HEK293T (cell line): Measurements from ENCODE around the gene TPRG1.

Experiments used
- CTCF ChIA-PET: fragments of 350-600 bp; formaldehyde crosslinking; extraction: SDS; loops from one replicate; lab custom pipeline; 2021; ENCODE audit warnings: antibody characterized with exemption, inconsistent platforms; lab: Yijun Ruan, JAX
- POLR2A ChIA-PET: fragments of 350-600 bp; formaldehyde crosslinking; extraction: SDS; loops from one replicate; lab custom pipeline; 2020; ENCODE audit warnings: antibody characterized with exemption, inconsistent platforms; lab: Yijun Ruan, JAX
- DNase-seq: peaks from one replicate; pipeline ENCODE4 v3.0.0; 2012; ENCODE audit warnings: mixed read lengths; ENCODE audit errors: extremely low spot score
- ARNT ChIP-seq: fragments of 450-650 bp; IDR thresholded peaks from 2 replicates; pipeline ENCODE4 v1.6.1; 2017; ENCODE audit warnings: mild to moderate bottlenecking
- BHLHE40 ChIP-seq: fragments of 450-650 bp; IDR thresholded peaks from 2 replicates; pipeline ENCODE4 v1.6.1; 2016; ENCODE audit warnings: mild to moderate bottlenecking, moderate library complexity, borderline replicate concordance
- CTBP1 ChIP-seq: fragments of 450-650 bp; IDR thresholded peaks from 2 replicates; pipeline ENCODE4 v1.6.1; 2016; ENCODE audit warnings: borderline replicate concordance
- ELF4 ChIP-seq: fragments of 450-650 bp; IDR thresholded peaks from 2 replicates; pipeline ENCODE4 v1.6.1; 2017; ENCODE audit warnings: antibody characterized with exemption
- FOXA1 ChIP-seq: fragments of 450-650 bp; IDR thresholded peaks from 2 replicates; pipeline ENCODE4 v1.6.1; 2016; ENCODE audit warnings: mild to moderate bottlenecking
- FOXK2 ChIP-seq: fragments of 450-650 bp; IDR thresholded peaks from 2 replicates; pipeline ENCODE4 v1.6.1; 2016; ENCODE audit warnings: mild to moderate bottlenecking
- FOXM1 ChIP-seq: fragments of 450-650 bp; IDR thresholded peaks from 2 replicates; pipeline ENCODE4 v1.6.1; 2017; ENCODE audit warnings: mild to moderate bottlenecking, borderline replicate concordance
- HDGF ChIP-seq: fragments of 450-650 bp; IDR thresholded peaks from 2 replicates; pipeline ENCODE4 v1.6.1; 2017; ENCODE audit warnings: antibody characterized with exemption, borderline replicate concordance
- L3MBTL2 ChIP-seq: fragments of 450-650 bp; conservative IDR thresholded peaks from 2 replicates; pipeline ENCODE4 v1.6.1; 2016; ENCODE audit warnings: mild to moderate bottlenecking
- LEF1 ChIP-seq: fragments of 450-650 bp; IDR thresholded peaks from 2 replicates; pipeline ENCODE4 v1.6.1; 2017; ENCODE audit warnings: mild to moderate bottlenecking, borderline replicate concordance
- NFRKB ChIP-seq: fragments of 450-650 bp; IDR thresholded peaks from 2 replicates; pipeline ENCODE4 v1.6.1; 2016; ENCODE audit warnings: mild to moderate bottlenecking, moderate library complexity
- PKNOX1 ChIP-seq: fragments of 450-650 bp; IDR thresholded peaks from 2 replicates; pipeline ENCODE4 v1.6.1; 2016
- SP1 ChIP-seq: fragments of 450-650 bp; IDR thresholded peaks from 2 replicates; pipeline ENCODE4 v1.6.1; 2017
- SUZ12 ChIP-seq: fragments of 450-650 bp; IDR thresholded peaks from 2 replicates; pipeline ENCODE4 v1.6.1; 2016; ENCODE audit warnings: mild to moderate bottlenecking
- TARDBP ChIP-seq: fragments of 450-650 bp; IDR thresholded peaks from 2 replicates; pipeline ENCODE4 v1.6.1; 2016
- ZNF384 ChIP-seq: fragments of 450-650 bp; IDR thresholded peaks from 2 replicates; pipeline ENCODE4 v1.6.1; 2016

TPRG1 gene

GRCh38 chr3:189132839-189133238, 38.9 kb upstream of the TPRG1 start:
- TF ChIP-seq SP1 (no peak), CTBP1 (no peak), HDGF (no peak), BHLHE40 (no peak), NFRKB (no peak), ZNF384 (no peak), FOXM1 (no peak), FOXK2 (no peak), PKNOX1 (no peak), ELF4 (no peak), TARDBP (no peak), ARNT (no peak), LEF1 (no peak)
- CTCF ChIA-PET: no interaction called here
- DNase-seq: no peak
- POLR2A ChIA-PET: no interaction called here

DNA sequence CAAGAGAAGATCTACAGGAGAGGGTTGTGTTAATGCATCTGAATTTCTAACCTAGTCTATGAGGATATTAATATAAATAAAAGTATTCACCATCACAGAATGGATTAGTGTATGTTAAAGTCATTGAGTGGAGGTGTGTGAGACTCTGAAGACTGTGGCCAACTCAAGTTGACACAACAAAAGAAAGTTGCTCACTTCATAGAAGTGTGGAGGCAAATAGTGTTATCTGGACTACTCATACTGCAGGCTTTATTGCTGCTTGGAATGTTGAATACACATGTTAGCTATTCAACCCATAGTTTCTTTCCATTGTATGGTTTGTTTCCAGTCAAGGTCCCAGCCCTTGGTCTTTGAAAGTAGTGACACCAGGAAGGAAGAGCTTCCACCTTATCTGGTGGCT, 38.0 kb upstream of the TPRG1 start:
- TF ChIP-seq FOXK2: no peak
- DNase-seq: no peak
- ChIA-PET POLR2A (no interaction called here), CTCF (no interaction called here)

DNA sequence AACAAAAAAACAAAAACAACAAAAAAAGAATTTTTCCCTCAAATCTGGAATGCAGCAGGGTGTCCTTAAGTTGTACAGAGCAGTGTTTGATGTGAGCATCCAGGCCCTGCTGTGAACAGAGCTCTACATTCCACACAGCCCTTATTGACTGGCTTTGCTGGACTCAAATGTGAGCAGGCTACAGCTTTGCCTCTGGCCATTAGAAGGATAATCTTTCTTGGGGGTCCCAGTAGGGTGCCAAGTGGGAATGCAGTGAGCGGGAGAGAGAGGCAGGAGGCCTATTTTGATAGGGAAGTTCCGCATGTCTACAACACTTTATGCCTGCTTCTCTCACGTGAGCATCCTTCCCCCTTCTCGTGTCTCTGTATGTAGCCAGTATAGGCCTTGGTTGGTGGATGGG, 34.4 kb upstream of the TPRG1 start:
- TF ChIP-seq NFRKB: no peak
- no peak for TF ChIP-seq BHLHE40
- TF ChIP-seq TARDBP: no peak
- TF ChIP-seq ZNF384: no peak
- no peak for TF ChIP-seq FOXM1
- POLR2A ChIA-PET: no interaction called here
- no peak for DNase-seq
- CTCF ChIA-PET: no interaction called here

DNA sequence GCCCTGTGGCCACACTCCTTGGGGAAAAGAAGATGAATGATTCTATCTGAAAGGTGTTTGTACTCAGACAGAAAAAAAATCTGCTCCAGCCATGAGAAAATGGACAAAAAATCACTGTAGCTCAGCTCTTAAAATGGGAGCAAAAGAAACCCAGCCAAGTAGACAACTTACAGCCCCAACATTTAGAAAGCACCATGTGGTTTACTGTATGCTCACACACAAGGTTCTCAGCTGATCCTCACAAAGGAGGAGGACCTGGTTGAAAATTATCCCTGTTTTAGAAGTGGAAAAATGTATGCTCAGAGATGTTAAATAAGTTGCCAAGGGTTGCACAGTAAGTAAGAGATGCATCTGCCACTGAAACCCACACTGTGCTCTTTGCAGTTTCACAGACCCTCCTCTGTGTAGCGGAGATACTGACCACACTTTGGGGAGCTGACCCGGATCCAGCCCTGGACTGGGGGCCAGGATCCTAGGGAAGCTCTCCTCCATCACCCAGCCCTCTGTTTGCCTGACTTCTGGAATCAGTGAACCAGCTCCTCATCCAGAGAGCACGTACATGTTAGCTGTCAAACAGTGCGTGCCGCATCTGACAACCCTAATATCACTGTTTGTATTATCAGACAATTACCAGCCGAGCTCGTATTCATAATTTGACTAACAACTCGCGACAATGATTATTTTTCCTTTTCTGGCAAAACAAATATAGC, 32.7 kb upstream of the TPRG1 start:
- POLR2A ChIA-PET: no interaction called here
- DNase-seq: no peak
- TF ChIP-seq BHLHE40 (no peak), HDGF (no peak), L3MBTL2 (no peak), LEF1 (no peak)
- CTCF ChIA-PET: no interaction called here

GRCh38 chr3:189139611-189139940, 32.2 kb upstream of the TPRG1 start:
- no peak for TF ChIP-seq PKNOX1
- TF ChIP-seq FOXM1: no peak
- no peak for TF ChIP-seq HDGF
- TF ChIP-seq CTBP1: no peak
- no peak for TF ChIP-seq TARDBP
- no peak for TF ChIP-seq ELF4
- no peak for TF ChIP-seq L3MBTL2
- no peak for TF ChIP-seq SUZ12
- no peak for TF ChIP-seq ZNF384
- TF ChIP-seq ARNT: no peak
- TF ChIP-seq BHLHE40: no peak
- no peak for TF ChIP-seq NFRKB
- TF ChIP-seq LEF1: no peak
- TF ChIP-seq SP1: no peak
- TF ChIP-seq FOXA1: no peak
- TF ChIP-seq FOXK2: no peak
- POLR2A ChIA-PET: no interaction called here
- no peak for DNase-seq
- CTCF ChIA-PET: no interaction called here

DNA sequence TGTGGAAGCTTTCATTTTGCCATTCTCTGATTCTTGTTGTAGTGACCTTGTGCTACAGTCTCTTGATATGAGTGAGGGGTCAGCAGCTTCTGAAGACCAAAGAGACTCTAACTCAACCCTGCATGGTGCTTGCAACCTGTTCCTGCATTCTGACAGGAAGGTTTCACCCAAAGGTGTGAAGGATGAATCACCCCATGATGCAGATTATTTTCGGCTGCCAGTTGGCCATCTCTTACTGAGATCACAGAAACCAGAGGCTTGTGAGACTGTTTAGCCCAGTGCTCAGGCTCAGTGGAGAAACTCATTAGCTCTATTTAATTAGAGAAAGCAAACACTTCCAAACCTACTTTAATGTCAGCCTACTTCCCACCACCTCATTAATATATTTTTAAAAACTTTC, 29.2 kb upstream of the TPRG1 start:
- TF ChIP-seq TARDBP (no peak), ZNF384 (no peak), CTBP1 (no peak), FOXM1 (no peak), BHLHE40 (no peak), FOXK2 (no peak), FOXA1 (no peak), LEF1 (no peak), ARNT (no peak), SP1 (no peak), SUZ12 (no peak), L3MBTL2 (no peak), HDGF (no peak), PKNOX1 (no peak), ELF4 (no peak), NFRKB (no peak)
- POLR2A ChIA-PET: no interaction called here
- DNase-seq: no peak
- CTCF ChIA-PET: no interaction called here

GRCh38 chr3:189143321-189143720, 28.4 kb upstream of the TPRG1 start:
- TF ChIP-seq SP1 (no peak), BHLHE40 (no peak), LEF1 (no peak), TARDBP (no peak), NFRKB (no peak), FOXA1 (no peak), L3MBTL2 (no peak), ARNT (no peak), PKNOX1 (no peak), ELF4 (no peak), CTBP1 (no peak), FOXK2 (no peak), ZNF384 (no peak), SUZ12 (no peak), FOXM1 (no peak), HDGF (no peak)
- no peak for DNase-seq
- POLR2A ChIA-PET: no interaction called here
- CTCF ChIA-PET: no interaction called here
